ENCODE measurements around the gene FLAD1. TPM values are rescaled to one million over a fixed set of nuclear protein-coding genes. Genes with fewer than 3 reads are reported as not detected.

Gene FLAD1
- total RNA-seq, 1 donor from 2014 or later = 31.2 TPM

GRCh38 chr1:155022136-155022926 is 39.2 kb downstream of the FLAD1 start:
- Histone ChIP-seq H3K27me3 (no peaks in the 10 kb centered on the region), H3K4me3 (no peak overlapping the region), H3K27ac (no peak overlapping the region), H3K9me3 (no peaks in the 10 kb centered on the region), H3K36me3 (no peaks in the 10 kb centered on the region), H3K4me1 (peaks cover 7 to 9% of the 10 kb centered on the region in 2 donors)
- no peak for DNase-seq (ENCODE audit: low spot score in 2 of 2)
- intact Hi-C loops (cut with DNase I) = no loop called here
- no peak for TF ChIP-seq CTCF (IDR thresholded peaks at IDR 0.05)

- peaks cover 3 to 6% of the 10 kb centered on the region in 2 donors for H3K4me1 ChIP-seq
- H3K27me3 ChIP-seq = no peaks in the 10 kb centered on the region
- intact Hi-C loops (cut with DNase I) = no loop called here
- TF ChIP-seq CTCF (IDR thresholded peaks at IDR 0.05) = no peak
- no peak overlapping the region for H3K4me3 ChIP-seq
- no peak for DNase-seq (ENCODE audit: low spot score in 2 of 2)
- no peaks in the 10 kb centered on the region for H3K36me3 ChIP-seq
- H3K27ac ChIP-seq = no peak overlapping the region
- H3K9me3 ChIP-seq = no peaks in the 10 kb centered on the region
Measured at GRCh38 chr1:155022927-155023236, 39.7 kb downstream of the FLAD1 start.

GRCh38 chr1:155023627-155024026 is 40.5 kb downstream of the FLAD1 start:
- Histone ChIP-seq H3K36me3 (no peaks in the 10 kb centered on the region), H3K4me3 (no peak overlapping the region), H3K9me3 (no peaks in the 10 kb centered on the region), H3K27ac (no peak overlapping the region), H3K27me3 (no peaks in the 10 kb centered on the region), H3K4me1 (no peaks in the 10 kb centered on the region)
- no peak for TF ChIP-seq CTCF (IDR thresholded peaks at IDR 0.05)
- DNase-seq (ENCODE audit: low spot score in 2 of 2) = no peak
- intact Hi-C loops (cut with DNase I) = no loop called here

GRCh38 chr1:155024315-155024714 is 41.2 kb downstream of the FLAD1 start:
- H3K27ac ChIP-seq = no peak overlapping the region
- no peak for DNase-seq (ENCODE audit: low spot score in 2 of 2)
- intact Hi-C loops (cut with DNase I) = no loop called here
- H3K36me3 ChIP-seq = no peaks in the 10 kb centered on the region
- no peaks in the 10 kb centered on the region for H3K4me1 ChIP-seq
- TF ChIP-seq CTCF (IDR thresholded peaks at IDR 0.05) = no peak
- H3K9me3 ChIP-seq = no peaks in the 10 kb centered on the region
- no peaks in the 10 kb centered on the region for H3K27me3 ChIP-seq
- H3K4me3 ChIP-seq = no peak overlapping the region

- no peak for DNase-seq (ENCODE audit: low spot score in 2 of 2)
- Histone ChIP-seq H3K9me3 (no peaks in the 10 kb centered on the region), H3K27ac (no peak overlapping the region), H3K4me1 (no peaks in the 10 kb centered on the region), H3K36me3 (no peaks in the 10 kb centered on the region), H3K27me3 (no peaks in the 10 kb centered on the region), H3K4me3 (no peak overlapping the region)
- intact Hi-C loops (cut with DNase I) = no loop called here
- no peak for TF ChIP-seq CTCF (IDR thresholded peaks at IDR 0.05)
Measured at GRCh38 chr1:155026154-155026553, 43.0 kb downstream of the FLAD1 start.

GRCh38 chr1:155026588-155026987 is 43.4 kb downstream of the FLAD1 start:
- H3K27ac ChIP-seq = no peak overlapping the region
- H3K36me3 ChIP-seq = no peaks in the 10 kb centered on the region
- DNase-seq (ENCODE audit: low spot score in 2 of 2) = no peak
- no peak for TF ChIP-seq CTCF (IDR thresholded peaks at IDR 0.05)
- H3K4me3 ChIP-seq = no peak overlapping the region
- H3K4me1 ChIP-seq = no peaks in the 10 kb centered on the region
- no peaks in the 10 kb centered on the region for H3K27me3 ChIP-seq
- H3K9me3 ChIP-seq = no peaks in the 10 kb centered on the region
- intact Hi-C loops (cut with DNase I) = no loop called here
